Measurements from ENCODE around the gene KRT12.

- no peak for TF ChIP-seq POLR2A (IDR thresholded peaks at IDR 0.05; ENCODE audit: low read depth, low read length)
- no peak for TF ChIP-seq POLR2AphosphoS5 (IDR thresholded peaks at IDR 0.05; ENCODE audit: low read depth, low read length)
These were observed 3.1 kb upstream of the KRT12 start for GRCh38 chr17:40870136-40870535.

Measured in GM12891 (cell line).